Sciatic nerve (tissue), 2 donors: ENCODE measurements around the gene LIPH. TPM values are rescaled to one million over a fixed set of nuclear protein-coding genes. Genes with fewer than 3 reads are reported as not detected.
A peak's percentile ranks its signal among the peaks of the same experiment; 100 is the strongest.
"Not testable (repeated sequence)": the region's sequence is repeated elsewhere in the genome, so short reads cannot be mapped to it uniquely, and the experiment has no call there.

ENCODE experiments used
- ATAC-seq: fragments of 200-7000 bp; cut with Tn5 transposase; one replicate; pipeline ENCODE4 v1.9.1; 2020; ENCODE audit warnings: mild to moderate bottlenecking, moderate library complexity
- DNase-seq: peaks from one replicate; pipeline ENCODE4 v3.0.0-alpha.2; 2020; ENCODE audit warnings: low spot score
- intact Hi-C: fragments of 100-400 bp; cut with DNase I; formaldehyde crosslinking; loops from one replicate; pipeline ENCODE4 v1.14.2; 2022
- total RNA-seq: library from RNA; stranded (reverse); fragmentation: NEBNext Ultra II Directional; extraction: Animal tissue kit (Norgen Biotek cat#: 25700); gene quantifications from one replicate; pipeline ENCODE4 v1.2.1, GENCODE V29; 2021
- donor health status: DM: no; HTN: no; CAD: no.
- donor health status: DM: no; HTN: no; CAD: no.

Gene LIPH
- 0.27 TPM for total RNA-seq

GRCh38 chr3:185552358-185552877 is at the start of gene LIPH:
Gene LIPH, minus strand, starts transcription at chr3:185552588. Its CDS starts 117 bp downstream, at chr3:185552471.
- no peak for DNase-seq
- peak; percentile 34 for ATAC-seq
- intact Hi-C loops: no loop called here

GRCh38 chr3:185595526-185595925 is 43.1 kb upstream of the LIPH start:
- ATAC-seq: no peak
- intact Hi-C loops: no loop called here
- no peak for DNase-seq

- DNase-seq (no peak), ATAC-seq (no peak)
- intact Hi-C loops: no loop called here
Observed at GRCh38 chr3:185594073-185594472, 41.7 kb upstream of the LIPH start.

DNA sequence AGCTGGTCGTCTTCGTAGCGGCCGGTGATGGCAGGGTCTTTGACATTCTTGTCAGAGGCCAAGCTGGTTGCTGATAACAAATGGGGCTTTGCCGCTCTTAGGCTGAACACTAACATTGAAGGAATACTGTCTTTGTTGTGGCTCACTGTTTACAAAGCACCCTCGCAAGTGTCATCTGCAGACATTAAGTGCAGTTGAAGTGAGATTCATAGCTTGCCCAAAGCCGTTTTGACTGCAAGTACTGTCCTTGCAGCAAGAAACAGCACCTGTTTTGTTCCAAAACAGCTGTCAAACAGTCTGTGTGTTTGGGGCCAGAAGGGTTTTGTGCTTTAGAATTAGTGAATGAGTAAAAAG is 34.3 kb upstream of the LIPH start:
- DNase-seq (no peak), ATAC-seq (no peak)
- intact Hi-C loops: no loop called here

DNA sequence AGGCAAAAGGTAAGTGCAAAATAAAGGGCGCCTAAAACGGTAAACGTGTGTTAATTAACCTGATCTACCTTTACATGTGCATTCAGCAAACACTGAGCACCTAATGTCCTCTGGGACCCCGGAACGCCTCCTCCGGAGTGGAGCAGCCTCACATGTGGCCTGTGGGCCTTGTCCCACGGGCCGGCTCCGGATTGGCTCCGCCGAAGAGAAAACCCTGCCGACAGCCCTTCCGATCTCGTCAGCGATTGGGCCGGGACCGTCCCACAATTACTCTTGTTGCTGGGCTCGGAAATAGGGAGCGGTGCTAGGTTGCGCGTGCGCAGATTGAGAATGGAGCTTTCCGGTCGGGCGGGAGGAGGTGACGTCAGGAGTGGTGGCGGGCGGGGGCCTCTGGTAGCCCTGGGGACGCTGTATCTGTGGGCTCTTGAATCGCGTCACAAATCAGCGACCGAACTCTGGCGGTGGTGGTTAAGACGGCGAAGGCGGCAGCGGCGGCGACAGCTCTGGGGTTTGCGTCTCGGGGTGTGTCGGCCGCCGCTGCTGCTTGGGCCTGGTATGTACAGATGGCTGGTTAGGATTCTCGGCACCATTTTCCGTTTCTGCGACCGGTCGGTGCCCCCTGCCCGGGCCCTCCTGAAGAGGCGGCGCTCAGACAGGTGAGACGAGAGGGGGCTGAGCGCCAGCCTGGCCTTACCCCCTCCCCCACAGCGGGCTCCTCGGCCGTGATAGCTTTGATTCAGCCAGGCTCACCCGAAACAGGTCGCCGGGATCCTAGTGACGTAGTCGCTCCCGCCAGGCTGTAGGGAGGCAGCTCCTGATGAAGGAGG is 33.7 kb upstream of the LIPH start, which contains the start of gene SENP2:
Gene SENP2, plus strand, starts transcription at position 437 of the 827 bp plus-strand sequence. Its CDS starts 119 bp downstream, at position 556.
- peak; percentile 100 for DNase-seq
- ATAC-seq: peak; percentile 99
- intact Hi-C loops: no loop called here

DNA sequence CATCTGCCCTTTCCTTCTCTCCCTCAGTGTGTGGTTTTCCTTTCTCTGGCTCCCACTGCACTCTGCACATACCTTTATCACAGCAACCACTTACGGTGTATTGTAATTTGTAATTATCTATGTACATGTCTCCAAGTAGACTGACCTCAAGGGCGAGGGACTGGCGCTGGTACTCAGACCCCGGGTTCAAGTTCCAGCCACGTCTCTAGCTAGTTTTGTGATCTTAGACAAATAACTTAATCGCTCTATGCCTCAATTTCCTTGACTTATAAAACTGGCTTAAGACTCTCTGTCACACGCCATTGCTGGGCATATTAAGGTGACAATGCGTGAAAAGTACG is 33.1 kb upstream of the LIPH start:
- DNase-seq (no peak), ATAC-seq (no peak)
- intact Hi-C loops: no loop called here

DNA sequence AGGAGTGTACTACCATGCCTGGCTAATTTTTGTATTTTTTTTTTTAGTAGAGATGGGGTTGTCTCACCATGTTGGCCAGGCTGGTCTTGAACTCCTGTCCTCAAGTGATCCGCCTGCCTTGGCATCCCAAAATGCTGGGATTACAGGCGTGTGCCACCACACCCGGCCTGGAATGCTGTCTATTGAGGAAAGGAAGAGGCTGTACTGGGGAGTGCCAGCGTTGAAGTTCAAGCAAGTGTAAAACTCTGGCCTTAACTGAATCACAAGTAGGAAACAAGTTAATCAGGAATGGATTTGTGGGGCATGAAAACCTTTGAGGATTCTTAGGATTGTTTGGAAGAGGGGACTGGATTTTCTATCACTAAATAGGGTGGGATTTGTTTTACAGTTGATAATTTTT is 32.3 kb upstream of the LIPH start:
- no peak for ATAC-seq
- intact Hi-C loops: no loop called here
- DNase-seq: no peak

GRCh38 chr3:185583925-185584324 is 31.5 kb upstream of the LIPH start:
- ATAC-seq: no peak
- intact Hi-C loops: no loop called here

DNA sequence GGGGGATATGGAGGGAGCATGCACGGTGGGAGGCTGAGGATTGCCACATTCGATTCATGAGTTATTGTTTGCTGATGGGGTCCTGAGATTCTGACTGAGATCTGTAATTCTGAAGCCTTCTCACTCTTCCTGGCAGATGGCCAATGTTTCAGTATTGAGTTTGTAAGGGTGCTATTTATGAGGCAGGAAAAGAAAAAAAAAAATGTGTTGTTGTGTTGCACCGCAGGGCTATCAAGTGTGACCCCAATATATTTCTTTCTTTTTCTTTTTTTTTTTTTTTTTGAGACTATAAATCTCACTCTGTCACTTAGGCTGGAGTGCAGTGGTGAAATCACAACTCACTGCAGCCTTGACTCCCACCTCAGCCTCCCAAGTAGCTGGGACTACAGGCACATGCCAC is 30.5 kb upstream of the LIPH start:
- no peak for DNase-seq
- intact Hi-C loops: no loop called here
- no peak for ATAC-seq

More at GRCh38 chr3:185583925-185584324, 31.5 kb upstream of the LIPH start:
- no peak for DNase-seq

- ATAC-seq (no peak), DNase-seq (no peak)
- intact Hi-C loops: no loop called here
Observed at GRCh38 chr3:185582236-185582635, 29.8 kb upstream of the LIPH start.

DNA sequence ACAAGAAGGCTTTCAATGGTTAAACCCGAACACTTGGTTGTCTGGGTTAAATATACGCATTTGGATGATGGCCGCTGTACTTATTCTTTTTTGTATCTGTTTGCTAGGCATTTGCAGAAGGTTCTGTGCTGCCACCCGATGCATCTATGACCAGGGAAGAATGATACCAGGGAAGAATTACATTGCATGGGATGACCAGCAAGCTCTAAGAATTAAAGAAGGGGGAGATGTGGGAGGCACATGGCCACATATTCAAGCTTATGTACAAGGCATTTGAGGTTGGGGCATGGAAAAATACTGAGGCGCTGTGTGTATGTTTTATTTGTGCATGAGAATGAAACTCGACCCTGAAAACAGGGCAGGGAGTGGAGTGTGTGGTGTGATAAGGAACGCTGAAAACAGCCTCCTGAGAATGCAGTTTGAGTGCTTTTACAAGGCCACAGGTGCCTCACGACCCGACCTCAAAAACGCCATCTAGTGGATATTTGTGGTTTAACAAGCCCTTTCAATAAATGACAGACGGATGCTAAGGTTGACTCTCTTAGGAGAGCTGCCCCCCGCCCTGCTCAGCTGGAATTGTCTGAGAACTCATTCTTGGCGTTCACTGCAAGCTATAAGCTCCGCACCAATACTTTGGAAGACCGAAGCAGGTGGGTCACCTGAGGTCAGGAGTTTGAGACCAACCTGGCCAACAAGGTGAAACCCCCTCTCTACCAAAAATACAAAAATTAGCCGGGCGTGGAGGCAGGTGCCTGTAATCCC is 22.9 kb upstream of the LIPH start:
- ATAC-seq, intact Hi-C loops: not testable (repeated sequence)

DNA sequence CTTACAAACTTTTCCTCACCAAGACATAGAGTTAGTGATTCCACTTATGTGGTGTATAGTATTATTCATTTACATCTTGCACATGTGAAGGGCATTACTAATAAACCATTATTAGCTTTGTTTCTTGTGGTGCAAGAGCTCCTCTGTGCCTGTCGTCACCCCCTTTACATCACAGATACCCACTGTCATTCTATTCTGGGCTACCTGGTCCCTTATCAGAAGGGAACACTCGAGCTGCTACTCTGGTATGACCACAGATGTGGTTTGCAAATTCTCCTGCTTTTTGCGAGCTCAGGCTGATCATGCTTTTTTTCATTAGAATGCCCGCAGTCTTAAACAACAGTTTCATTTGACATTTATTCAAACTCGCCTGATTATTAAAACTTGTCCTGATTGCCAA is 19.8 kb upstream of the LIPH start:
- no peak for DNase-seq
- ATAC-seq: no peak
- intact Hi-C loops: no loop called here

More for the DNA sequence above, 22.9 kb upstream of the LIPH start:
- DNase-seq: not testable (repeated sequence)

DNA sequence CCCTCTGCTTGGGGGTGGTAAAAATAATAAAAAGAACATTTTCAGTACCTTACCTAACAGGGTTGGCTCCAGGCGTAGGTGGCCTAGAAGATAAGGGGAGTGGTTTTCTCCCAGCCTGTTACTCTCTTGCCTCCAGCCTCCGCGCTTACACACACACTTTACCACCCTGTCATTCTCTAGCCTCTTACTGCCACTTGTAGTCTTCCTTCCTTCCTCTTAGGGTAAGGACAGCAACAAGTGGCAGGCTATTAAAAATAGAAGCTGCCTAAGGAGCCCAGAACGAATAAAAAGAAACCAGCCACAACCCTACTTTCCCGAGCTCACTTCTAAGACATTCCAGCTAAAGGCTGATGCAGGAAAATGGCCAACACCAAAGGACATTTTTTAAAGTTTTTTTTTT is 9.6 kb upstream of the LIPH start:
- intact Hi-C loops: no loop called here
- DNase-seq: no peak

DNA sequence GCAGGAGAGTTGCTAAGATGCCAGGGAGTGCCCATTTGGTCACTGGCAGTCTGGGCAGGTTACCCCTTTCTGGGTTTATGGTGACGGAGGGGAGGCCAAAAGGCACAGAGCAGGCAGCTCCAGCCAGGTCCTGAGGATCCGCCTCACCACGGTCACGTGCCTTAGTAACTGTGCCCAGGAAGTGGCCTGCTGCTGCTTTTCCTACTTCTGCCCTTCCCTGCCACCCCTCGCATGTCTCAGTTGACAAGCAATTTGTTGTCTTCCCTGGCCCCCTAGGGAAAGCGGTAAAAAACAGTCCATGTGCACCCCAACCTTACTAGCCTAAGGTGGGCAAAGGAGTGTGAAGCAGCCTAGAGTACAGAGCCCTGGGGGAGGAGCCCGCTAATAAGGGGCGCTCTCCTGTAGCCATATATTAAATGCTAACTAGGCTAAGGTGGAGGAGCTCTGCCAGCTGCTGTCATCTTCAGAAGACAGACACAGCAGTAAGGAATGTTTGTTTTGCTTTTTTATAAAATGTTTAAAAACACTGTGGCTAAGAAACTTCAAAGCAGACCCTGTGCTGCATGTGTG is 9.1 kb upstream of the LIPH start:
- intact Hi-C loops: no loop called here
- DNase-seq (no peak), ATAC-seq (peak; percentile 59)

More for the DNA sequence above, 9.6 kb upstream of the LIPH start:
- peak; percentile 10 for ATAC-seq

DNA sequence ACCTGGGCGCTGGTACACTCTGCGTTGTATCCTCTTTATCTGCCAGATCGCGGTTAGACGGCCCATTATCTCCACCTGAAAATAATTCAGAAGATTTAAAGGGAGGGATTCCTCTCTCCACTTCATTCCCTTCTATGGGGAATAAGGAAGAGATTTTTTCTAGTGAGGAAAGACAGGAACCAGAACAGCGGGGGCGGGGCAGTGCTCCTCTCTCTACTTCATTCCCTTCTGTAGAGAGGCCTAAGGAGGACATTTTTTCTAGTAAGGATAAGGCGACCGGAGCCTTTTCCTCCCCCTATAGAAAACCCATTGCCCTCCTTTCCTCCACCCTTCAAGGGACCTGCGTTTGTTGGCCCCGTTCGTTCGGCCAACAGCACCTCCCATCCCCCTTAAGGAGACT is 8.3 kb upstream of the LIPH start:
- intact Hi-C loops: no loop called here
- DNase-seq (no peak), ATAC-seq (no peak)

DNA sequence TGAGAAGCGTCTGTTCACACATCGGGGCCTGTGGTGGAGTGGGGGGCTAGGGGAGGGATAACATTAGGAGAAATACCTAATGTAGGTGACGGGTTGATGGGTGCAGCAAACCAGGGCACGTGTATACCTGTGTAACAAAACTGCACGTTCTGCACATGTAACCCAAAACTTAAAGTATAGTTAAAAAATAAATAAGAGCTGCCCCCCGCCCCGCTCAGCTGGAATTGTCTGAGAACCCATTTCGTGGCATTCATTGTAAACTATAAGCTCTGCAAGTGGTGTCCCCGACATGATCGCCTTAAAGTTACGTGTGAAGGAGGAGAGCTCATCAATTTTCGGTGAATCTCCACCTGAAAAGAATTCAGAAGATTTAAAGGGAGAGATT is 7.3 kb upstream of the LIPH start:
- ATAC-seq: no peak
- no peak for DNase-seq
- intact Hi-C loops: no loop called here

DNA sequence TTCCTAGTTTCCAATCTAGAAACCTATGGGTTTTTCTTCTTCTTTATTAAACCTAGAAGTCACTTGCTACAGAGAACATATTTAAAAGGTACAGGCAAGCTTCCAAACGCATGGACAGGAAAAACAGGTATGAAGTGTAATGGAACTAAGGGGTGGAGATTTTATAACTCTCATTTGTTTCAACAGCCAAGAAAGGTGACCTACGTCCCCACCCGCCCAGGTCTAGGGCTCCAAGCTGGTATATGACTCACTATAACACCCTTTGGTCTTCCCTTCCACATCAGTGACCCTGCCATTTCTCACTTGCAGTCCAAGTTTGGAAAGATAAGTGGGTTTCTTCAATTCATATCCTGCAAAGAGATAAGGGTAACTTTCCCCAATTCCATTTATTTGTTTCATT is 6.0 kb upstream of the LIPH start:
- intact Hi-C loops: no loop called here
- ATAC-seq: no peak

DNA sequence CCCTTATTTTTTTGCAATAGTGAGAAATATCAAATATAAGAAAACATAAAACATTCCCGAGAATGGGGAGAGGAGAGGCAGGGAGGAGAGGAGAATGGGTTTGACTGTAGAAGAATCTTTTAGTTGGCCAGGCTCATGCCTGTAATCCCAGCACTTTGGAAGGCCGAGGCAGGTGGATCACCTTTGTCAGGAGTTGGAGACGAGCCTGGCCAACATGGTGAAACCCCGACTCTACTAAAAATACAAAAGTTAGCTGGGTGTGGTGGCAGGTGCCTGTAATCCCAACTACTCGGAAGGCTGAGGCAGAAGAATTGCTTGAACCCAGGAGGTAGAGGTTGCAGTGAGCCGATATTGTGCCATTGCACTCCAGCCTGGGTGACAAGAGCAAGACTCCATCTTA is 4.3 kb upstream of the LIPH start:
- ATAC-seq, DNase-seq, intact Hi-C loops: not testable (repeated sequence)

More for the DNA sequence above, 6.0 kb upstream of the LIPH start:
- no peak for DNase-seq

GRCh38 chr3:185555860-185556347 is 3.5 kb upstream of the LIPH start:
- no peak for ATAC-seq
- intact Hi-C loops: no loop called here

GRCh38 chr3:185555101-185555501 is 2.7 kb upstream of the LIPH start:
- no peak for DNase-seq
- no peak for ATAC-seq
- intact Hi-C loops: no loop called here

More at GRCh38 chr3:185555860-185556347, 3.5 kb upstream of the LIPH start:
- no peak for DNase-seq
